Tibial nerve (tissue), 4 donors: ENCODE results near the gene TLR9. TPM values are rescaled to one million over a fixed set of nuclear protein-coding genes. Genes with fewer than 3 reads are reported as not detected.
A peak's percentile ranks its signal among the peaks of the same experiment; 100 is the strongest.

Experiments used
- DNase-seq, 2 donors: peaks; one replicate each; pipeline ENCODE4 v3.0.0-alpha.2; 2019; ENCODE audit warnings: low spot score in 2 of 2
- H3K27ac ChIP-seq, 4 donors: fragments of 200-600 bp; sonication (generic) in 3 of 4; one replicate each; pipeline ENCODE4 v1.5.1; 2017 to 2019; ENCODE audit warnings: mild to moderate bottlenecking in 1 of 4
- H3K27me3 ChIP-seq, 2 donors: fragments of 200-600 bp; sonication (generic) in 1 of 2; one replicate each; pipeline versions ENCODE4 v1.5.1 to v1.6.0; 2017 to 2019
- H3K36me3 ChIP-seq, 3 donors: fragments of 200-600 bp; sonication (generic); one replicate each; pipeline ENCODE4 v1.5.1; 2018 to 2019
- H3K4me1 ChIP-seq, 4 donors: fragments of 200-600 bp; sonication (generic) in 3 of 4; one replicate each; pipeline ENCODE4 v1.5.1; 2017 to 2019
- H3K4me3 ChIP-seq, 4 donors: fragments of 200-600 bp; sonication (generic) in 3 of 4; one replicate each; pipeline ENCODE4 v1.5.1; 2017 to 2019; ENCODE audit warnings: mild to moderate bottlenecking in 1 of 4, moderate library complexity in 1 of 4
- H3K9me3 ChIP-seq, 4 donors: fragments of 200-600 bp; sonication (generic) in 3 of 4; one replicate each; pipeline ENCODE4 v1.5.1; 2017 to 2019
- EP300 ChIP-seq, 2 donors: sonication (generic); formaldehyde crosslinking; IDR thresholded peaks; one replicate each; pipeline ENCODE4 v1.6.1; 2017; ENCODE audit warnings: antibody characterized with exemption in 2 of 2, mild to moderate bottlenecking in 1 of 2
- POLR2A ChIP-seq, 2 donors: fragments of 450-650 bp; IDR thresholded peaks; one replicate each; pipeline ENCODE4 v1.6.1; 2017; ENCODE audit warnings: antibody characterized with exemption in 2 of 2, mild to moderate bottlenecking in 2 of 2, moderate library complexity in 2 of 2
- WGBS, 2 donors: methylation state at CpG; one replicate each; pipeline ENCODE4 v1.1.5; 2018; 5-methylcytosine and 5-hydroxymethylcytosine counted together
- total RNA-seq, 4 donors: library from RNA; depleted of rRNA; stranded (reverse); fragments of >200 nt; gene quantifications; one replicate each; pipeline ENCODE4 v1.1.0, GENCODE V29; 2016
- TF ChIP-seq, protein P1 (sequence below), 5 experiments: fragments of 200-600 bp in 3 of 5; fragments of 450-650 bp in 2 of 5; sonication (generic) in 3 of 5; IDR thresholded peaks; one replicate each; pipeline ENCODE4 v1.5.1; 2016 to 2019; ENCODE audit warnings: antibody characterized with exemption in 5 of 5, mild to moderate bottlenecking in 3 of 5, moderate library complexity in 2 of 5

TLR9 gene
- total RNA-seq, 4 donors from 2014 or later, result 0.30 to 0.39 TPM; not detected in 2

DNA sequence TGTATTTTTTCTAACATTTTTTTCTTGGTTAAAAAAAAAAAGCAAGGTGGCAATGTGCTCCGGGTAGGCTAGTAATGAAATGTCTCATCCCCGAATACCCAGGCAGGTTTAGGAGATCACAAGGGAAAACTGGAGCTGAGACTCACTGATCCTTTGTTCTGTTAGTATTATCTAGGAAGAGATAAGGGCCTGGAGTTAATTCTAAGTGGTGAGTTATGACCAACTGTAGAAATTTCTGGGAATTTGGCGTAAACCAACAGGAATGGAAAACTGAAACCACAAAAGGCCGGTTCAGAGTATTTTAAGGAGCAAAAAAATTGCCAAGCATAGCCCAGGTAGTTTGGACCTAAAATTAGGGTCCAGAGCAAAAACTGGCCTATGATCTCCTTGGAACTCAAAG, 32.5 kb upstream of the TLR9 start:
- TF ChIP-seq POLR2A (IDR thresholded peaks at IDR 0.05) (no peak), EP300 (IDR thresholded peaks at IDR 0.05) (no peak)
- TF ChIP-seq, protein P1, sequence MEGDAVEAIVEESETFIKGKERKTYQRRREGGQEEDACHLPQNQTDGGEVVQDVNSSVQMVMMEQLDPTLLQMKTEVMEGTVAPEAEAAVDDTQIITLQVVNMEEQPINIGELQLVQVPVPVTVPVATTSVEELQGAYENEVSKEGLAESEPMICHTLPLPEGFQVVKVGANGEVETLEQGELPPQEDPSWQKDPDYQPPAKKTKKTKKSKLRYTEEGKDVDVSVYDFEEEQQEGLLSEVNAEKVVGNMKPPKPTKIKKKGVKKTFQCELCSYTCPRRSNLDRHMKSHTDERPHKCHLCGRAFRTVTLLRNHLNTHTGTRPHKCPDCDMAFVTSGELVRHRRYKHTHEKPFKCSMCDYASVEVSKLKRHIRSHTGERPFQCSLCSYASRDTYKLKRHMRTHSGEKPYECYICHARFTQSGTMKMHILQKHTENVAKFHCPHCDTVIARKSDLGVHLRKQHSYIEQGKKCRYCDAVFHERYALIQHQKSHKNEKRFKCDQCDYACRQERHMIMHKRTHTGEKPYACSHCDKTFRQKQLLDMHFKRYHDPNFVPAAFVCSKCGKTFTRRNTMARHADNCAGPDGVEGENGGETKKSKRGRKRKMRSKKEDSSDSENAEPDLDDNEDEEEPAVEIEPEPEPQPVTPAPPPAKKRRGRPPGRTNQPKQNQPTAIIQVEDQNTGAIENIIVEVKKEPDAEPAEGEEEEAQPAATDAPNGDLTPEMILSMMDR (IDR thresholded peaks at IDR 0.05), result no peak
- Histone ChIP-seq H3K27ac (no peak overlapping the region), H3K9me3 (no peaks in the 10 kb centered on the region), H3K4me1 (peaks cover 0 to 34% (median 7%) of the 10 kb centered on the region in 4 donors), H3K36me3 (peaks cover 9 to 100% (median 44%) of the 10 kb centered on the region in 3 donors), H3K4me3 (no peak overlapping the region), H3K27me3 (no peaks in the 10 kb centered on the region)
- WGBS, 2 donors, result 81 to 91% methylated on average over 4 of the region's 4 CpGs
- no peak for DNase-seq

DNA sequence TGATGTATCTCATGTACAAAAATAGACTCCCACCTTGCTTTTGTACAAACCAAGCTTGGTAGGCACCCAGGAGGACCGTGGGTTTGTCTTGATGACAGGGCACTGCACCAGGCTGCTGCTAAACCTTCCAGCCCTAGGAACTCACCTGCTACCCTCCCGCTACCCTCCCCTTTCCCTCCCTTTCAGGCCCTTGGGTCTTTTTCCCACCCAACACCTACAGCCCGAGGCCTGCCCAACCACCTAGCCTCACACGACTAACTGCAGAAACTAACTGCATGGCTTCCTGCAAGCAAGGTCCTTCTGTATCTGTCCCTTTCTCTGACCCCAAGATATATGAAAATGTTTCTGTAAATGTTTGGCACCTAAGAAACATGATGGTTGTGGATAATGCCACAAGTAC, 31.2 kb upstream of the TLR9 start:
- TF ChIP-seq, protein P1 (IDR thresholded peaks at IDR 0.05), result no peak
- no peak for TF ChIP-seq EP300 (IDR thresholded peaks at IDR 0.05)
- peaks cover 9 to 100% (median 47%) of the 10 kb centered on the region in 3 donors for H3K36me3 ChIP-seq
- peaks cover 0 to 23% (median 7%) of the 10 kb centered on the region in 4 donors for H3K4me1 ChIP-seq
- H3K27me3 ChIP-seq, result no peaks in the 10 kb centered on the region
- H3K27ac ChIP-seq, result no peak overlapping the region
- no peak overlapping the region for H3K4me3 ChIP-seq
- no peaks in the 10 kb centered on the region for H3K9me3 ChIP-seq
- WGBS, 2 donors, result 85 to 87% methylated on average over 4 of the region's 4 CpGs
- DNase-seq, result no peak

DNA sequence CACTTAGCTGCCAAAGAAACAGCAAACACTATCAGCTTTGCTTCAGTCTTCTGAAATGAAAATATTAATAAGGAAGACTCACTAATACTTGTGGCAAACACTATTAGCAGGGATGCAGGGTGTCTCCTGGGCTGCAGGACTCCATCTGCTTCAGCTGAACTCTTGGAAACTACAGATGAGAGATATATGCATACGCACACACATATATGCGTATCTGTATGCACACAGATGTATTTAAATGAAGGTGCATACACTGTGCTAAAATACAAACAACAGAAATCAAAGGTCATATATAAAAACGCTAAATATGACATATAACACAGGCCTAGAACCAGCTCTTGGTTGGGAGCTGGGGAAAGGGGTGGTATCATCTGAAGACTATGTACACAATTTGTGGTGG, 30.7 kb upstream of the TLR9 start:
- 79 to 93% methylated on average over 3 of the region's 3 CpGs for WGBS, 2 donors
- TF ChIP-seq EP300 (IDR thresholded peaks at IDR 0.05) (no peak), POLR2A (IDR thresholded peaks at IDR 0.05) (no peak)
- TF ChIP-seq, protein P1 (IDR thresholded peaks at IDR 0.05), result no peak
- Histone ChIP-seq H3K4me3 (no peak overlapping the region), H3K4me1 (peaks cover 0 to 20% (median 7%) of the 10 kb centered on the region in 4 donors), H3K36me3 (peaks cover 9 to 100% (median 46%) of the 10 kb centered on the region in 3 donors), H3K27ac (no peak overlapping the region), H3K9me3 (no peaks in the 10 kb centered on the region), H3K27me3 (no peaks in the 10 kb centered on the region)
- no peak for DNase-seq

DNA sequence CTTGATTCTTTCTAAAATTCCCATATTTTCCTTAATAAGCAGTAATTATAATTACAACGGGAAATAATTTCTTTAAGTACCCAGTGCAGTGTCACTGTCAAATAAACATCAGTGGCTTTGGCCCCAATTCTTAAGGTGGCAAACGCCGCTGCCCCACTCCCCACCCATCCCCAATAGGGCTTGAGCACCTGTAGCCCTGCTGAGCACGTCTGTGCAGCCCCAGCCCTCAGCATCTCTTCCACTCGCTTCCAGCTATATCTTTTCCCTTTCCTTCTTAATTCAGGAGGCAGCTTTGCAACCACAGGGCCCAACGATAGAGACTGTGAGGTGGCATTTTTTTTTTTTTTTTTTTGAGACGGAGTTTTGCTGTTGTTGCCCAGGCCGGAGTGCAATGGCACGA, 29.2 kb upstream of the TLR9 start:
- Histone ChIP-seq H3K36me3 (peaks cover 9 to 100% (median 40%) of the 10 kb centered on the region in 3 donors), H3K4me3 (no peak overlapping the region), H3K4me1 (peaks cover 0 to 16% (median 7%) of the 10 kb centered on the region in 4 donors), H3K27me3 (no peaks in the 10 kb centered on the region), H3K27ac (peak overlapping the region in 1 of 4 donors; percentile 74), H3K9me3 (no peaks in the 10 kb centered on the region)
- no peak for TF ChIP-seq EP300 (IDR thresholded peaks at IDR 0.05)
- TF ChIP-seq POLR2A (IDR thresholded peaks at IDR 0.05), result no peak
- TF ChIP-seq, protein P1 (IDR thresholded peaks at IDR 0.05), result no peak
- WGBS, 2 donors, result 80 to 82% methylated on average over 9 of the region's 9 CpGs
- no peak for DNase-seq

DNA sequence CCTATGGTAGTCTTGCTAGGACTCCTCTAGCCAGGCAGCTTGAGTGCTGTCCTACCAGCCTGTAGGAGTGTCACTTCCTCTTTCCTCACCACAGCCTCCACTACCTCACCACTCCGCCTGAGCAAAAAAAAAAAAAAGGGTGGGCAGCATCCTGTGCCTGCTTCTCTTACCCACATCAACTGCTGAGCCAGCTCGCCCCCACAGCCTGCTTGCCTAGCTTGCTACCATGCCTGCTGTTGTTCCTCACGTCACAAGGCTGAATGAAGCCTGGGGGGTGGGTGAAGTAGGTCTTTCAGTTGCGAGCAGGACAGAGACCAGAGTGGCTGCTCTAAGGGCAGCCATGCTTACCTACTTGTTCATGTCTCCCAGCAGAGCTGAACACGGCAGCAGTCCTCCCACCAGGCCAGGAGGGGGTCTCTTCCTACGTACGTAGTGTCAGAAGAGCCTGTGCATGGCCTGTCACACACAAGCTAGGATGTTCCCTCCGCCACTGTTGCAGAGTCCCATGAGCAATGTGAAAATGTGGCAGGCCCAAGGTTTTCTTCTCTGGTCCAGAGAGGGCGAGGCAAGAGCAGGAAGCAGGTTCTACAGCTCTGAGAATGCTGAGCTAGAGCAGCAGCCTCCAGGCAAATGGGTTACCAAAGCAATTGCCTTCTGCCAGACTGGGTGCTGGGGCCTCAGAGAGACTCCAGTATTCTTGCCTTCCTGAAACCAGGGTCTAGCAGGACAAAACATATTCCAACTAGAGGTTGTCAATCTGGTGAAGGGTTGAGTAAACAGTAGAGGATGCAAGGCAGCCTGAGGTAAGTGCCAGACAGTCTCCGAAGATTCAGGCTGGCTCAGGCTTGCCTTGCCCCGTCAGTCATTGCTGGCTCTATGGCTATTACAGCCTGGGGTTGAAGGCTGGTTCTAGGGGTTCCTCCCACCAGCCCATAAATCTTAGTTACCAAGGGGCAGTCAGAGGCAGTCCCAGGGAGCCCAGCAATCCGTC, 28.2 kb upstream of the TLR9 start:
- H3K27ac ChIP-seq, result peak overlapping the region in 3 of 4 donors; percentile 64 to 74 (median 70)
- H3K36me3 ChIP-seq, result peaks cover 9 to 100% (median 32%) of the 10 kb centered on the region in 3 donors
- TF ChIP-seq EP300 (IDR thresholded peaks at IDR 0.05), result peak in 1 of 2 donors; percentile 51
- TF ChIP-seq POLR2A (IDR thresholded peaks at IDR 0.05), result no peak
- H3K4me1 ChIP-seq, result peaks cover 0 to 15% (median 5%) of the 10 kb centered on the region in 4 donors
- no peaks in the 10 kb centered on the region for H3K9me3 ChIP-seq
- no peaks in the 10 kb centered on the region for H3K27me3 ChIP-seq
- DNase-seq, result no peak
- no peak overlapping the region for H3K4me3 ChIP-seq
- WGBS, 2 donors, result 53 to 58% methylated on average over 12 of the region's 12 CpGs
